Parathyroid adenoma (tissue), 2 donors: ENCODE data around the gene BTN3A1.

Experiments
- H2AFZ ChIP-seq: fragments of 300-600 bp; sonication (generic); one replicate; pipeline ENCODE4 v1.7.0; 2017; ENCODE audit warnings: antibody characterized with exemption, mild to moderate bottlenecking
- H3K27ac ChIP-seq: fragments of 300-600 bp; sonication (generic); one replicate; pipeline ENCODE4 v1.7.0; 2017
- H3K27me3 ChIP-seq: fragments of 300-600 bp; sonication (generic); one replicate; pipeline ENCODE4 v1.7.0; 2017; ENCODE audit warnings: low read length; ENCODE audit not compliant: control insufficient read depth, insufficient read depth
- H3K36me3 ChIP-seq: fragments of 300-600 bp; sonication (generic); one replicate; pipeline ENCODE4 v1.7.0; 2017; ENCODE audit warnings: low read length; ENCODE audit not compliant: control insufficient read depth, insufficient read depth
- H3K4me1 ChIP-seq: fragments of 300-600 bp; sonication (generic); one replicate; pipeline ENCODE4 v1.7.0; 2017; ENCODE audit warnings: control low read depth
- H3K4me2 ChIP-seq: fragments of 300-600 bp; sonication (generic); one replicate; pipeline ENCODE4 v1.7.0; 2017; ENCODE audit warnings: low read length
- H3K4me3 ChIP-seq: fragments of 300-600 bp; sonication (generic); one replicate; pipeline ENCODE4 v1.7.0; 2017; ENCODE audit warnings: low read depth, low read length
- H3K79me2 ChIP-seq: fragments of 300-600 bp; sonication (generic); one replicate; pipeline ENCODE4 v1.7.0; 2017; ENCODE audit warnings: control low read depth
- H3K9ac ChIP-seq: fragments of 300-600 bp; sonication (generic); one replicate; pipeline ENCODE4 v1.7.0; 2017; ENCODE audit warnings: mild to moderate bottlenecking
- H3K9me3 ChIP-seq: fragments of 300-600 bp; sonication (generic); one replicate; pipeline ENCODE4 v1.7.0; 2017; ENCODE audit warnings: low read length; ENCODE audit not compliant: control insufficient read depth
- TF ChIP-seq, protein P1 (sequence below): fragments of 300-600 bp; sonication (generic); IDR thresholded peaks from one replicate; pipeline ENCODE4 v1.7.0; 2017; ENCODE audit warnings: antibody characterized with exemption, mild to moderate bottlenecking
- donor health status: primary hyperparathyroidism.

BTN3A1 gene

GRCh38 chr6:26421259-26422144 lies 19.4 kb downstream of the BTN3A1 start:
- H3K4me1 ChIP-seq = peaks cover 8% of the 10 kb centered on the region
- H3K27me3 ChIP-seq = no peaks in the 10 kb centered on the region
- H2AFZ ChIP-seq = peak overlapping the region; percentile 73
- no peaks in the 10 kb centered on the region for H3K79me2 ChIP-seq
- peak overlapping the region; percentile 70 for H3K4me2 ChIP-seq
- peak overlapping the region; percentile 87 for H3K4me3 ChIP-seq
- TF ChIP-seq, protein P1, sequence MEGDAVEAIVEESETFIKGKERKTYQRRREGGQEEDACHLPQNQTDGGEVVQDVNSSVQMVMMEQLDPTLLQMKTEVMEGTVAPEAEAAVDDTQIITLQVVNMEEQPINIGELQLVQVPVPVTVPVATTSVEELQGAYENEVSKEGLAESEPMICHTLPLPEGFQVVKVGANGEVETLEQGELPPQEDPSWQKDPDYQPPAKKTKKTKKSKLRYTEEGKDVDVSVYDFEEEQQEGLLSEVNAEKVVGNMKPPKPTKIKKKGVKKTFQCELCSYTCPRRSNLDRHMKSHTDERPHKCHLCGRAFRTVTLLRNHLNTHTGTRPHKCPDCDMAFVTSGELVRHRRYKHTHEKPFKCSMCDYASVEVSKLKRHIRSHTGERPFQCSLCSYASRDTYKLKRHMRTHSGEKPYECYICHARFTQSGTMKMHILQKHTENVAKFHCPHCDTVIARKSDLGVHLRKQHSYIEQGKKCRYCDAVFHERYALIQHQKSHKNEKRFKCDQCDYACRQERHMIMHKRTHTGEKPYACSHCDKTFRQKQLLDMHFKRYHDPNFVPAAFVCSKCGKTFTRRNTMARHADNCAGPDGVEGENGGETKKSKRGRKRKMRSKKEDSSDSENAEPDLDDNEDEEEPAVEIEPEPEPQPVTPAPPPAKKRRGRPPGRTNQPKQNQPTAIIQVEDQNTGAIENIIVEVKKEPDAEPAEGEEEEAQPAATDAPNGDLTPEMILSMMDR = no peak
- no peaks in the 10 kb centered on the region for H3K36me3 ChIP-seq
- H3K9ac ChIP-seq = no peak overlapping the region
- H3K9me3 ChIP-seq = no peaks in the 10 kb centered on the region
- H3K27ac ChIP-seq = peak overlapping the region; percentile 61

GRCh38 chr6:26422329-26422728 lies 20.3 kb downstream of the BTN3A1 start:
- no peak overlapping the region for H3K27ac ChIP-seq
- H3K4me2 ChIP-seq = peak overlapping the region; percentile 70
- no peaks in the 10 kb centered on the region for H3K27me3 ChIP-seq
- no peaks in the 10 kb centered on the region for H3K9me3 ChIP-seq
- H3K36me3 ChIP-seq = no peaks in the 10 kb centered on the region
- peaks cover 8% of the 10 kb centered on the region for H3K4me1 ChIP-seq
- no peaks in the 10 kb centered on the region for H3K79me2 ChIP-seq
- no peak overlapping the region for H2AFZ ChIP-seq
- no peak overlapping the region for H3K9ac ChIP-seq
- TF ChIP-seq, protein P1 = no peak
- no peak overlapping the region for H3K4me3 ChIP-seq

GRCh38 chr6:26426691-26427450 lies 24.8 kb downstream of the BTN3A1 start:
- Histone ChIP-seq H3K4me1 (no peaks in the 10 kb centered on the region), H2AFZ (no peak overlapping the region), H3K27ac (no peak overlapping the region), H3K9me3 (no peaks in the 10 kb centered on the region), H3K27me3 (no peaks in the 10 kb centered on the region), H3K36me3 (no peaks in the 10 kb centered on the region), H3K4me3 (no peak overlapping the region), H3K79me2 (no peaks in the 10 kb centered on the region), H3K4me2 (no peak overlapping the region), H3K9ac (no peak overlapping the region)
- TF ChIP-seq, protein P1 = no peak

- H3K9ac ChIP-seq = no peak overlapping the region
- H3K9me3 ChIP-seq = no peaks in the 10 kb centered on the region
- H3K27me3 ChIP-seq = no peaks in the 10 kb centered on the region
- no peak overlapping the region for H2AFZ ChIP-seq
- no peak overlapping the region for H3K27ac ChIP-seq
- H3K36me3 ChIP-seq = no peaks in the 10 kb centered on the region
- H3K4me2 ChIP-seq = no peak overlapping the region
- H3K4me3 ChIP-seq = no peak overlapping the region
- TF ChIP-seq, protein P1 = no peak
- no peaks in the 10 kb centered on the region for H3K79me2 ChIP-seq
- H3K4me1 ChIP-seq = no peaks in the 10 kb centered on the region
Measured at GRCh38 chr6:26427451-26427809, 25.4 kb downstream of the BTN3A1 start.
